GM23338 (cell line): Measurements from ENCODE around the gene TEX35. TPM values are rescaled to one million over a fixed set of nuclear protein-coding genes. Genes with fewer than 3 reads are reported as not detected.
A peak's percentile ranks its signal among the peaks of the same experiment; 100 is the strongest.

Experiments used
- ATAC-seq: fragments of 200-7000 bp; cut with Tn5 transposase; 3 replicates; pipeline ENCODE4 v1.9.1; 2020
- DNase-seq: peaks from one replicate; pipeline ENCODE4 v3.0.0-alpha.2; 2015; ENCODE audit warnings: low spot score
- H2AFZ ChIP-seq: fragments of 200-600 bp; sonication (generic); 2 replicates; pipeline ENCODE4 v1.8.0; 2016; ENCODE audit warnings: antibody characterized with exemption, mild to moderate bottlenecking, moderate library complexity
- H3F3A ChIP-seq: fragments of 200-600 bp; sonication (generic); replicated peaks from 2 replicates; pipeline ENCODE4 v1.8.0; 2017; ENCODE audit warnings: antibody characterized with exemption, mixed run types, low read depth
- H3K27ac ChIP-seq: fragments of 200-600 bp; sonication (generic); 2 replicates; pipeline ENCODE4 v1.6.1; 2016; ENCODE audit warnings: low read depth
- H3K27me3 ChIP-seq: fragments of 200-600 bp; sonication (generic); 2 replicates; pipeline ENCODE4 v1.8.0; 2016; ENCODE audit warnings: mild to moderate bottlenecking, mixed run types, moderate library complexity; ENCODE audit not compliant: insufficient read depth
- H3K36me3 ChIP-seq: fragments of 200-600 bp; sonication (generic); 2 replicates; pipeline ENCODE4 v1.8.0; 2016; ENCODE audit warnings: mild to moderate bottlenecking; ENCODE audit not compliant: insufficient read depth
- H3K4me1 ChIP-seq: fragments of 200-600 bp; sonication (generic); 2 replicates; pipeline ENCODE4 v1.8.0; 2016; ENCODE audit warnings: mild to moderate bottlenecking, moderate library complexity; ENCODE audit not compliant: insufficient read depth
- H3K4me2 ChIP-seq: fragments of 200-600 bp; sonication (generic); 2 replicates; pipeline ENCODE4 v1.7.1; 2017; ENCODE audit warnings: mixed run types
- H3K4me3 ChIP-seq: fragments of 200-600 bp; sonication (generic); 2 replicates; pipeline ENCODE4 v1.6.1; 2016; ENCODE audit warnings: mixed run types
- H3K79me2 ChIP-seq: fragments of 200-600 bp; sonication (generic); replicated peaks from 2 replicates; pipeline ENCODE4 v1.8.0; 2017; ENCODE audit warnings: mild to moderate bottlenecking; ENCODE audit not compliant: insufficient read depth
- H3K9me2 ChIP-seq: fragments of 200-600 bp; sonication (generic); 2 replicates; pipeline ENCODE4 v1.8.0; 2017; ENCODE audit not compliant: insufficient read depth
- H4K20me1 ChIP-seq: fragments of 200-600 bp; sonication (generic); replicated peaks from 2 replicates; pipeline ENCODE4 v1.8.0; 2017; ENCODE audit warnings: mild to moderate bottlenecking; ENCODE audit not compliant: insufficient read depth
- H3K27ac Mint-ChIP-seq: 2 replicates; pipeline ENCODE4 v1.8.0; 2020; ENCODE audit warnings: inconsistent platforms, mild to moderate bottlenecking, moderate library complexity, mixed read lengths
- H3K27me3 Mint-ChIP-seq: 3 replicates; pipeline ENCODE4 v1.8.0; 2022; ENCODE audit warnings: low read depth, mild to moderate bottlenecking, moderate library complexity, mixed read lengths, inconsistent platforms; ENCODE audit not compliant: insufficient read depth, poor library complexity
- H3K36me3 Mint-ChIP-seq: 3 replicates; pipeline ENCODE4 v1.8.0; 2021; ENCODE audit warnings: low read depth, mild to moderate bottlenecking, inconsistent platforms, moderate library complexity, mixed read lengths
- H3K4me1 Mint-ChIP-seq: 3 replicates; pipeline ENCODE4 v1.8.0; 2020; ENCODE audit warnings: mild to moderate bottlenecking, inconsistent platforms, mixed read lengths
- H3K4me3 Mint-ChIP-seq: 3 replicates; pipeline ENCODE4 v1.8.0; 2021; ENCODE audit warnings: moderate library complexity, mild to moderate bottlenecking, inconsistent platforms, mixed read lengths
- H3K9me3 Mint-ChIP-seq: 3 replicates; pipeline ENCODE4 v1.8.0; 2020; ENCODE audit warnings: moderate library complexity, mild to moderate bottlenecking, inconsistent platforms, mixed read lengths
- CREB1 ChIP-seq: fragments of 250-450 bp; sonication (Bioruptor Pico); IDR thresholded peaks from 2 replicates; pipeline ENCODE4 v1.5.0; 2020; ENCODE audit warnings: low read depth, mild to moderate bottlenecking, moderate library complexity
- EZH2phosphoT487 ChIP-seq: fragments of 200-600 bp; sonication (generic); IDR thresholded peaks from one replicate; pipeline ENCODE4 v1.8.1; 2018; ENCODE audit warnings: antibody characterized with exemption; ENCODE audit not compliant: unreplicated experiment
- ZNF331 ChIP-seq: fragments of 250-450 bp; sonication (Bioruptor Pico); IDR thresholded peaks from 2 replicates; pipeline ENCODE4 v1.5.0; 2020; ENCODE audit warnings: low read depth, mild to moderate bottlenecking, moderate library complexity
- ZNF462 ChIP-seq: fragments of 250-450 bp; sonication (Bioruptor Pico); IDR thresholded peaks from 2 replicates; pipeline ENCODE4 v1.5.0; 2020; ENCODE audit warnings: mild to moderate bottlenecking, moderate library complexity
- polyA plus RNA-seq: library from polyadenylated mRNA; unstranded; fragments of >200 nt; fragmentation: Nextera tagmentation; extraction: Ambion mirVana; gene quantifications from 2 replicates; pipeline ENCODE4 v1.2.1, GENCODE V29; 2016
- total RNA-seq: library from RNA; depleted of rRNA; stranded (reverse); fragments of >200 nt; shearing (Covaris generic); gene quantifications from 2 replicates; pipeline ENCODE4 v1.2.3, GENCODE V29; 2014
- TF ChIP-seq, protein P1 (sequence below): IDR thresholded peaks from one replicate; pipeline ENCODE4 v1.6.1; 2018; ENCODE audit warnings: antibody characterized with exemption; ENCODE audit not compliant: unreplicated experiment

Gene TEX35
- total and polyA plus RNA-seq, 2 experiments from 2014 or later, result not detected

- Mint-ChIP-seq H3K27me3 (peaks cover 14% of the 10 kb centered on the region), H3K4me1 (peaks cover 3% of the 10 kb centered on the region), H3K4me3 (no peak overlapping the region), H3K36me3 (no peaks in the 10 kb centered on the region), H3K9me3 (no peaks in the 10 kb centered on the region), H3K27ac (no peak overlapping the region)
- Histone ChIP-seq H3K9me2 (no peaks in the 10 kb centered on the region), H3K4me3 (no peak overlapping the region), H3K27me3 (no peaks in the 10 kb centered on the region), H3K4me1 (no peaks in the 10 kb centered on the region), H3F3A (no peaks in the 10 kb centered on the region), H3K36me3 (no peaks in the 10 kb centered on the region), H4K20me1 (no peaks in the 10 kb centered on the region), H3K27ac (no peak overlapping the region), H3K79me2 (no peaks in the 10 kb centered on the region), H2AFZ (peak overlapping the region; percentile 56; the same call in 1 of the 2 replicates), H3K4me2 (no peak overlapping the region)
- DNase-seq, result no peak
- TF ChIP-seq, protein P1, sequence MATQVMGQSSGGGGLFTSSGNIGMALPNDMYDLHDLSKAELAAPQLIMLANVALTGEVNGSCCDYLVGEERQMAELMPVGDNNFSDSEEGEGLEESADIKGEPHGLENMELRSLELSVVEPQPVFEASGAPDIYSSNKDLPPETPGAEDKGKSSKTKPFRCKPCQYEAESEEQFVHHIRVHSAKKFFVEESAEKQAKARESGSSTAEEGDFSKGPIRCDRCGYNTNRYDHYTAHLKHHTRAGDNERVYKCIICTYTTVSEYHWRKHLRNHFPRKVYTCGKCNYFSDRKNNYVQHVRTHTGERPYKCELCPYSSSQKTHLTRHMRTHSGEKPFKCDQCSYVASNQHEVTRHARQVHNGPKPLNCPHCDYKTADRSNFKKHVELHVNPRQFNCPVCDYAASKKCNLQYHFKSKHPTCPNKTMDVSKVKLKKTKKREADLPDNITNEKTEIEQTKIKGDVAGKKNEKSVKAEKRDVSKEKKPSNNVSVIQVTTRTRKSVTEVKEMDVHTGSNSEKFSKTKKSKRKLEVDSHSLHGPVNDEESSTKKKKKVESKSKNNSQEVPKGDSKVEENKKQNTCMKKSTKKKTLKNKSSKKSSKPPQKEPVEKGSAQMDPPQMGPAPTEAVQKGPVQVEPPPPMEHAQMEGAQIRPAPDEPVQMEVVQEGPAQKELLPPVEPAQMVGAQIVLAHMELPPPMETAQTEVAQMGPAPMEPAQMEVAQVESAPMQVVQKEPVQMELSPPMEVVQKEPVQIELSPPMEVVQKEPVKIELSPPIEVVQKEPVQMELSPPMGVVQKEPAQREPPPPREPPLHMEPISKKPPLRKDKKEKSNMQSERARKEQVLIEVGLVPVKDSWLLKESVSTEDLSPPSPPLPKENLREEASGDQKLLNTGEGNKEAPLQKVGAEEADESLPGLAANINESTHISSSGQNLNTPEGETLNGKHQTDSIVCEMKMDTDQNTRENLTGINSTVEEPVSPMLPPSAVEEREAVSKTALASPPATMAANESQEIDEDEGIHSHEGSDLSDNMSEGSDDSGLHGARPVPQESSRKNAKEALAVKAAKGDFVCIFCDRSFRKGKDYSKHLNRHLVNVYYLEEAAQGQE, result no peak
- TF ChIP-seq ZNF462 (CRISPR knock-in tag) (no peak), ZNF331 (CRISPR knock-in tag) (no peak), CREB1 (CRISPR knock-in tag) (no peak), EZH2phosphoT487 (no peak)
- no peak for ATAC-seq
Observed at GRCh38 chr1:178537382-178538090, 24.6 kb downstream of the TEX35 start.
